ENCODE results near the gene A2ML1.
"Not testable (repeated sequence)": the region's sequence is repeated elsewhere in the genome, so short reads cannot be mapped to it uniquely, and the experiment has no call there.

DNA sequence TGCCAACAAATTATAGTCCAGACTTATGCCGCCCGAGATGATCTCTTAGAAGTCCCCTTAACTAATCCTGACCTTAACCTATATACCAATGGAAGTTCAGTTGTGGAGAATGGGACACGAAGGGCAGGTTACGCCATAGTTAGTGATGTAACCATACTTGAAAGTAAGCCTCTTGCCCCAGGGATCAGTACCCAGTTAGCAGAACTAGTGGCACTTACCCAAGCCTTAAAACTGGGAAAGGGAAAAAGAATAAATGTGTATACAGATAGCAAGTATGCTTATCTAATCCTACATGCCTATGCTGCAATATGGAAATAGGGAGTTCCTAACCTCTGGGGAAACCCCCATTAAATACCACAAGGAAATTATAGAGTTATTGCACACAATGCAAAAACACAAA lies 29.2 kb upstream of the A2ML1 start:
- TF ChIP-seq BHLHE40, POLR2A, CHD1 (IDR thresholded peaks at IDR 0.05; ENCODE audit: low read depth, low read length): not testable (repeated sequence)
